Measurements from ENCODE around the gene NUDT1. TPM values are rescaled to one million over a fixed set of nuclear protein-coding genes. Genes with fewer than 3 reads are reported as not detected.
A peak's percentile ranks its signal among the peaks of the same experiment; 100 is the strongest.

Gene NUDT1
- total and polyA plus RNA-seq, 2 donors, result 37.5 to 105 TPM

DNA sequence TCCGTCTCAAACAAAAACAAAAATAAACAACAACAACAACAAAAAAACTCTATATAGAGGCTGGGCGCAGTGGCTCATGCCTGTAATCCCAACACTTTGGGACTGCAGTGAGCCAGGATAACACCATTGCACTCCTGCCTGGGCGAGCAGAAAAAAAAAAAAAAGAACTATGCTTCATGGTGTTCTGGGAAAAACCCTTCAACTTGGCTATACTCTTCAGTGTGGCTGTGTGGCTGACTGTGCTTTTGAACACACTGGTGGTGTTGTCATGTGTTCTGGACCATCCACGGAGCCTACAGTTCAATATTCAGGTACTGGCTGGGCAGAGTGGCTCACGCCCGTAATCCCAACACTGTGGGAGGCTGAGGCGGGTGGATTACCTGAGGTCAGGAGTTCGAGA, 45.7 kb downstream of the NUDT1 start:
- H3K9me3 ChIP-seq (ENCODE audit: control insufficient read depth in 2 of 2, insufficient read depth in 1 of 2, low read length in 1 of 2), result no peaks in the 10 kb centered on the region
- DNase-seq (ENCODE audit: low read depth in 6 of 9, low spot score in 9 of 9), result no peak
- H3K4me3 ChIP-seq (ENCODE audit: low read length in 2 of 2), result no peak overlapping the region
- no peaks in the 10 kb centered on the region for H3K4me1 ChIP-seq (ENCODE audit: control insufficient read depth in 2 of 2, insufficient read depth in 2 of 2, low read length in 2 of 2)
- no peaks in the 10 kb centered on the region for H3K36me3 ChIP-seq (ENCODE audit: control insufficient read depth in 2 of 2, insufficient read depth in 2 of 2, low read length in 1 of 2)
- WGBS, result 96% methylated on average over 8 of the region's 8 CpGs
- H3K27me3 ChIP-seq (ENCODE audit: control insufficient read depth in 2 of 2, insufficient read depth in 1 of 2, low read length in 1 of 2), result no peaks in the 10 kb centered on the region
- H3K27ac ChIP-seq (ENCODE audit: low read depth in 1 of 2, low read length in 1 of 2), result no peak overlapping the region

DNA sequence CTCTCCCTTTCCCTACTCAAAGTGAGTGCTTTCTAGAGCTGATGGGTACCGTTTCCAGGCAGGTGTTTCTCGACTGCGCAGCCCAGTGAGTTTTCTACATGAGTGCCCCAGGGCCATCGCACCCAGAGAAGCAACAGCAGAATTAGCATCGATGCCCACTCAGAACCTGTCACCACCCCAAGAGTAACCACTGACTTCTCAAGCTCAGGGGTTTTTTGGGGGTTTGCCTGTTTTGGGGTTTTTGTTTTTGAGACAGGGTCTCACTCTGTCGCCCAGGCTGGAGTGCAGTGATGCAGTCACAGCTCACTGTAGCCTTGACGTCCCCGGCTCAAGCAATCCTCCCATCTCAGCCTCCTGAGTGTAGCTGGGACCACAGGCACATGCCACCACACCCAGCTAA, 46.5 kb downstream of the NUDT1 start:
- no peak overlapping the region for H3K4me3 ChIP-seq (ENCODE audit: low read length in 2 of 2)
- H3K9me3 ChIP-seq (ENCODE audit: control insufficient read depth in 2 of 2, insufficient read depth in 1 of 2, low read length in 1 of 2), result no peaks in the 10 kb centered on the region
- H3K27ac ChIP-seq (ENCODE audit: low read depth in 1 of 2, low read length in 1 of 2), result no peak overlapping the region
- H3K36me3 ChIP-seq (ENCODE audit: control insufficient read depth in 2 of 2, insufficient read depth in 2 of 2, low read length in 1 of 2), result no peaks in the 10 kb centered on the region
- 96% methylated on average over 8 of the region's 8 CpGs for WGBS
- no peaks in the 10 kb centered on the region for H3K27me3 ChIP-seq (ENCODE audit: control insufficient read depth in 2 of 2, insufficient read depth in 1 of 2, low read length in 1 of 2)
- no peaks in the 10 kb centered on the region for H3K4me1 ChIP-seq (ENCODE audit: control insufficient read depth in 2 of 2, insufficient read depth in 2 of 2, low read length in 2 of 2)
- DNase-seq (ENCODE audit: low read depth in 6 of 9, low spot score in 9 of 9), result no peak

DNA sequence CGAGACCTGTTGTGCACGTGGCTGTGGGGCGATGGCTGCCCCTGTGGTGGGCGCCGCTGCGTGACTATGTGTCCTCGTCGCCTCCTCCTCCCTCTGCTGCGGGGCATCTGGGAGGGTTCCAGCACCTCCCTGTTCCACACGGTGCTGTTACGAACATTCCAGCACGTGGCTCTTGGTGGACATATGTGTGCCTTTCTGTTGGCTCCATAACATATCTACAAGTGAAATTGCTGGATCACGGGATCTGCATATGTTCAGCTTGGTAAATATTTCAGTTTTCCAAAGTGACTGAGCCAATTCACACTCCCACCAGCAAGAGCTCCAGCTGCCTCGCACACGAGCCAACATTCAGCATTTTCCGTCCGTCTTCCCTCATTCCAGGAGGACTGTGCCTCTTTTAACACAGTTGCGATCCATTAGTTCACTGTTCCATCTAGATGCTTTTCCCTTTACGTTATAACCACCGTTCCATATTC, 47.1 kb downstream of the NUDT1 start:
- H3K4me3 ChIP-seq (ENCODE audit: low read length in 2 of 2), result no peak overlapping the region
- 97% methylated on average over 20 of the region's 20 CpGs for WGBS
- no peak overlapping the region for H3K27ac ChIP-seq (ENCODE audit: low read depth in 1 of 2, low read length in 1 of 2)
- no peak for DNase-seq (ENCODE audit: low read depth in 6 of 9, low spot score in 9 of 9)
- H3K4me1 ChIP-seq (ENCODE audit: control insufficient read depth in 2 of 2, insufficient read depth in 2 of 2, low read length in 2 of 2), result no peaks in the 10 kb centered on the region
- no peaks in the 10 kb centered on the region for H3K9me3 ChIP-seq (ENCODE audit: control insufficient read depth in 2 of 2, insufficient read depth in 1 of 2, low read length in 1 of 2)
- H3K27me3 ChIP-seq (ENCODE audit: control insufficient read depth in 2 of 2, insufficient read depth in 1 of 2, low read length in 1 of 2), result no peaks in the 10 kb centered on the region
- no peaks in the 10 kb centered on the region for H3K36me3 ChIP-seq (ENCODE audit: control insufficient read depth in 2 of 2, insufficient read depth in 2 of 2, low read length in 1 of 2)

DNA sequence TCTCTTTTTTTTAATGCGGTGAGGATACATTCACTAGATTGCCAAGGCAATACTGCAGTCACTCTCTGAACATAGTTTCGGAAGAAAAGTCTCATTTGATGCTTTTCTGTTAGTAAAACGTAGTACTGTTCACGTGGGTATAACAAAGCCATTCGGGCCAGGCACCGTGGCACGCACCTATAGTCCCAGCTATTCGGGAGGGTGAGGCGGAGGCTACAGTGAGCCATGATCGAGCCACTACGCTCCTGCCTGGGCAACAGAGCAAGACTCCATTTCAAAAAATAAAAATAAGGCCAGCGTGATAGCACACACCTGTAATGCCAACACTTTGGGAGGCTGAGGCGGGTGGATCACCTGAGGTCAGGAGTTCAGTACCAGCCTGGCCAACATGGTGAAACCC, 47.6 kb downstream of the NUDT1 start:
- no peaks in the 10 kb centered on the region for H3K9me3 ChIP-seq (ENCODE audit: control insufficient read depth in 2 of 2, insufficient read depth in 1 of 2, low read length in 1 of 2)
- 98% methylated on average over 13 of the region's 13 CpGs for WGBS
- no peaks in the 10 kb centered on the region for H3K4me1 ChIP-seq (ENCODE audit: control insufficient read depth in 2 of 2, insufficient read depth in 2 of 2, low read length in 2 of 2)
- H3K36me3 ChIP-seq (ENCODE audit: control insufficient read depth in 2 of 2, insufficient read depth in 2 of 2, low read length in 1 of 2), result no peaks in the 10 kb centered on the region
- no peak for DNase-seq (ENCODE audit: low read depth in 6 of 9, low spot score in 9 of 9)
- no peaks in the 10 kb centered on the region for H3K27me3 ChIP-seq (ENCODE audit: control insufficient read depth in 2 of 2, insufficient read depth in 1 of 2, low read length in 1 of 2)
- no peak overlapping the region for H3K4me3 ChIP-seq (ENCODE audit: low read length in 2 of 2)
- H3K27ac ChIP-seq (ENCODE audit: low read depth in 1 of 2, low read length in 1 of 2), result no peak overlapping the region

DNA sequence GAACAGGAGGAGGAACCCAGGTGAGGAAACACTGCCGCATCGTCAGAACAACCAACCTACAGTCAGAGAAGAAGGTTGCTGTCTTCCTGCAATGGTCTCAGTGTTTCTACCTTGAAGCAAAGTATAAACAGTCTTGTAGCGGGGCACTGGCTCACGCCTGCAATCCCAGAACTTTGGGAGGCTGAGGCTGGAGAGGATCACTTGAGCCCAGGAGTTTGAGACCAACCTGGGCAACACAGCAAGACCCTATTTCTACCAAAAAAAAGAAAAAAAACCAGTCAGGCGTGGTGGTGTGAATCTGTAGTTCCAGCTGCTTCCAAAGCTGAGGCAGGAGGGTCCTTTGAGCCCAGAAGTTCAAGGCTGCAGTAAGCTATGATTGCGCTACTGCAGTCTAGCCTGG, 48.9 kb downstream of the NUDT1 start:
- Histone ChIP-seq H3K27me3 (ENCODE audit: control insufficient read depth in 2 of 2, insufficient read depth in 1 of 2, low read length in 1 of 2) (no peaks in the 10 kb centered on the region), H3K9me3 (ENCODE audit: control insufficient read depth in 2 of 2, insufficient read depth in 1 of 2, low read length in 1 of 2) (no peaks in the 10 kb centered on the region), H3K4me1 (ENCODE audit: control insufficient read depth in 2 of 2, insufficient read depth in 2 of 2, low read length in 2 of 2) (no peaks in the 10 kb centered on the region), H3K4me3 (ENCODE audit: low read length in 2 of 2) (no peak overlapping the region), H3K27ac (ENCODE audit: low read depth in 1 of 2, low read length in 1 of 2) (no peak overlapping the region), H3K36me3 (ENCODE audit: control insufficient read depth in 2 of 2, insufficient read depth in 2 of 2, low read length in 1 of 2) (no peaks in the 10 kb centered on the region)
- no peak for DNase-seq (ENCODE audit: low read depth in 6 of 9, low spot score in 9 of 9)
- 97% methylated on average over 6 of the region's 6 CpGs for WGBS

DNA sequence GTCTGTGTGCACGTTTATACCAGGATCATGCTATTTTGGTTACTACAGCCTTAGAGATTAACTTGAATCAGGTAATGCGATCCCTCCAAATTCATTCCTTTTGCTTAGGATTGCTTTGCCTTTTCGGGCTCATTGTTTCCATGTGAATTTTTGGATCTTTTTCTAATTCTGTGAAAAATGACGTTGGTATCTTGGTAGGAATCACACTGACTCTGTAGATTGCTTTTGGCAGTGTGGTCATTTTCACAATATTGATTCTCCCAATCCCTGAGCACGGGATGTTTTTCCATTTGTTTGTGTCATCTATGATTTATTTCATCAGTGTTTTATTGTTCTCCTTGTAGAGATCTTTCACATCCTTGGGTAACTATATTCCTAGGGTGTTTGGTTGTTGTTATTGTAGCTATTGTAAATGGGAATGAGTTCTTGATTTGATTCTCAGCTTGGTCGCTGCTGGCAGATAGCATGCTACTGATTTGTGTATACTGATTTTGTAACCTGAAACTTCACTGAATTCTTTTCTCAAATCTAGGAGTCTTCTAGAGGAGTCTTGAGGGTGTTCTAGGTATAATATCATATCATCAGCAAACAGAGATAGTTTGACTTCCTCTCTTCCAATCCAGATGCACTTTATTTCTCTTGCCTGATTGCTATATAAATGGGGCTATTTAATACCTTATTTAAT, 54.1 kb downstream of the NUDT1 start:
- no peaks in the 10 kb centered on the region for H3K9me3 ChIP-seq (ENCODE audit: control insufficient read depth in 2 of 2, insufficient read depth in 1 of 2, low read length in 1 of 2)
- no peak for DNase-seq (ENCODE audit: low read depth in 6 of 9, low spot score in 9 of 9)
- H3K27ac ChIP-seq (ENCODE audit: low read depth in 1 of 2, low read length in 1 of 2), result no peak overlapping the region
- H3K27me3 ChIP-seq (ENCODE audit: control insufficient read depth in 2 of 2, insufficient read depth in 1 of 2, low read length in 1 of 2), result no peaks in the 10 kb centered on the region
- H3K36me3 ChIP-seq (ENCODE audit: control insufficient read depth in 2 of 2, insufficient read depth in 2 of 2, low read length in 1 of 2), result no peaks in the 10 kb centered on the region
- no peaks in the 10 kb centered on the region for H3K4me1 ChIP-seq (ENCODE audit: control insufficient read depth in 2 of 2, insufficient read depth in 2 of 2, low read length in 2 of 2)
- H3K4me3 ChIP-seq (ENCODE audit: low read length in 2 of 2), result no peak overlapping the region
- WGBS, result 92% methylated on average over 6 of the region's 6 CpGs

DNA sequence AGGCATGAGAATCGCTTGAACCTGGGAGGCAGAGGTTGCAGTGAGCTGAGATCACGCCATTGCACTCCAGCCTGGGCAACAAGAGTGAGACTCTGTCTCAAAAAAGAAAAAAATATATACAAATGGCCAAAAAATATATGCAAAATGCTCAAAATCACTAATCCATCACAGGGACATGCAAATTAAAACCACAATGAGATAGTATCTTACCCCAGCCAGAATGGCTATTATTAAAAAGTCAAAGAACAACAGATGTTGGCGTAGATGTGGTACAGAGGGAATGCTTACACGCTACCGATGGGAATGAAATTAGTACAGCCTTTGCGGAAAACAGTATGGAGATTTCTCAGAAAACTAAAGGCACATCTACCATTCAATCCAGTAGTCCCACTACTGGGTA, 54.8 kb downstream of the NUDT1 start:
- Histone ChIP-seq H3K4me1 (ENCODE audit: control insufficient read depth in 2 of 2, insufficient read depth in 2 of 2, low read length in 2 of 2) (no peaks in the 10 kb centered on the region), H3K4me3 (ENCODE audit: low read length in 2 of 2) (no peak overlapping the region), H3K27me3 (ENCODE audit: control insufficient read depth in 2 of 2, insufficient read depth in 1 of 2, low read length in 1 of 2) (no peaks in the 10 kb centered on the region), H3K9me3 (ENCODE audit: control insufficient read depth in 2 of 2, insufficient read depth in 1 of 2, low read length in 1 of 2) (no peaks in the 10 kb centered on the region), H3K27ac (ENCODE audit: low read depth in 1 of 2, low read length in 1 of 2) (no peak overlapping the region), H3K36me3 (ENCODE audit: control insufficient read depth in 2 of 2, insufficient read depth in 2 of 2, low read length in 1 of 2) (no peaks in the 10 kb centered on the region)
- 95% methylated on average over 6 of the region's 6 CpGs for WGBS
- DNase-seq (ENCODE audit: low read depth in 6 of 9, low spot score in 9 of 9), result no peak

DNA sequence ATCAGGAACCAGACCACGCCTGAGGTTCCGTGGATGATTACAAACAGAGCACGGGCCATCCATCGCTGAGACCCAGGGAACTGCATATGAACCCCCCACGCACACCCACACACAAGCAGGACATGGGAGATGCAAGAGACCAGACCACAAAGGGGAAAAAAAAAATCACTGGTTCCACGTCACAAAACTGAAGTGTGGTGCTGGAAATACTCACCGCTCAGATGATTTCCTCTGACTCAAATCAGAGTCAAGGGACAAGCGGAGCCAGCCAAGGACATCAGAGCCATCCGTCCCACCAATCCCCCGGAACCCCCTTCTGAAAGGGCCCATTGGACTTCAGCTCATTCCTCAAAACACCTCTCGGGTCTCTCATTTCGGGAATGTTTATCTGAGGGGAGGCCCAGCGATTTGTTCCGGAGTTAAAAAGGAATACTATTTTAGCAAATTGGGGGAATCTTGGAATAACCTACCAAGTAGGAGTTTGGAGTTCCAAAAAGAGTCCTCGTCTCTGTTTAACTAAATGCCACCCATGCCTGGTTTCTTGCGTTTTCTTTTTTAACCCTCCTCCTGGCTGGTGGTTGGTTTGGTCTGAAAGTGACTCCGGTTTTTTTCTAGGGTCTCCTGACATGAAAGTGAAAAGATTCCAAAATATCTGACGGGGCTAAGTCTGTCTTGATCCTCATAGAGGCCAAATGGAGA, 57.3 kb downstream of the NUDT1 start:
- H3K27ac ChIP-seq (ENCODE audit: low read depth in 1 of 2, low read length in 1 of 2), result peak overlapping the region; percentile 31 to 38
- no peak for DNase-seq (ENCODE audit: low read depth in 6 of 9, low spot score in 9 of 9)

DNA sequence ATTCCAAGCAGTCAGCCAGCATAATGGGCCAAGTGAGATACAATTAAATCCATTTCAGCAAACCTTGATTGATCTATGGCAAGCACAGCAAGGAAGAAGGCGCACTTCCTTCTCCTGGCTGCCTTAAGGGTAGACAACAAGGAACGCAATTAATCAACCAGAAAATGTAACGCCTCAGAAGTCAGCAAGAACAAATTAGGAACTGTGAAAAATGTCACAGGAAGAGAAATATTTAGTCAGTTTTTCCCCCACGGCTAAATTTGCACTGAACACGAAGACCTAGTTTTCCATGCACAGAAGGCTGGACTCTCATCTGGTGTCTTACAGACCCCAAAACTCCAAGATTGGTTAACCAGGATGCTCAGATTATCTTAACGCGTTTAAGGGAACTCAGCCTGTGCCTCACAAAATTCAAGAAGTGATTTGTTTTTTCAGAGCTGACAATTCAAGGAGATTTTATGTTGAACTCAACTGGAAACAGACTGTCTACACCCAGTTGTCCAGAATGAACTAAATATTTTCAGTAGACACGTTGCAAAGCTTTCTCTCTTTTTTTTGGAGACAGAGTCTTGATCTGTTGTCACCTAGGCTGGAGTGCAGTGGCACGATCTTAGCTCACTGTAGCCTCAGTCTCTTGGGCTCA, 58.0 kb downstream of the NUDT1 start:
- H3K4me1 ChIP-seq (ENCODE audit: control insufficient read depth in 2 of 2, insufficient read depth in 2 of 2, low read length in 2 of 2), result no peaks in the 10 kb centered on the region

More for the DNA sequence above, 57.3 kb downstream of the NUDT1 start:
- Histone ChIP-seq H3K4me3 (ENCODE audit: low read length in 2 of 2) (no peak overlapping the region), H3K27me3 (ENCODE audit: control insufficient read depth in 2 of 2, insufficient read depth in 1 of 2, low read length in 1 of 2) (no peaks in the 10 kb centered on the region), H3K9me3 (ENCODE audit: control insufficient read depth in 2 of 2, insufficient read depth in 1 of 2, low read length in 1 of 2) (no peaks in the 10 kb centered on the region), H3K36me3 (ENCODE audit: control insufficient read depth in 2 of 2, insufficient read depth in 2 of 2, low read length in 1 of 2) (no peaks in the 10 kb centered on the region), H3K4me1 (ENCODE audit: control insufficient read depth in 2 of 2, insufficient read depth in 2 of 2, low read length in 2 of 2) (no peaks in the 10 kb centered on the region)
- WGBS, result 87% methylated on average over 18 of the region's 18 CpGs

More for the DNA sequence above, 58.0 kb downstream of the NUDT1 start:
- no peaks in the 10 kb centered on the region for H3K9me3 ChIP-seq (ENCODE audit: control insufficient read depth in 2 of 2, insufficient read depth in 1 of 2, low read length in 1 of 2)
- H3K36me3 ChIP-seq (ENCODE audit: control insufficient read depth in 2 of 2, insufficient read depth in 2 of 2, low read length in 1 of 2), result no peaks in the 10 kb centered on the region
- WGBS, result 49% methylated on average over 9 of the region's 9 CpGs
- no peaks in the 10 kb centered on the region for H3K27me3 ChIP-seq (ENCODE audit: control insufficient read depth in 2 of 2, insufficient read depth in 1 of 2, low read length in 1 of 2)
- DNase-seq (ENCODE audit: low read depth in 6 of 9, low spot score in 9 of 9), result no peak
- H3K4me3 ChIP-seq (ENCODE audit: low read length in 2 of 2), result no peak overlapping the region
- peak overlapping the region in 1 of 2 donors; percentile 49 for H3K27ac ChIP-seq (ENCODE audit: low read depth in 1 of 2, low read length in 1 of 2)

Data from thymus (tissue), 11 donors.